Esophagus muscularis mucosa (tissue), 4 donors: ENCODE results near the gene DTYMK. TPM values are rescaled to one million over a fixed set of nuclear protein-coding genes. Genes with fewer than 3 reads are reported as not detected.

Experiments
- DNase-seq: peaks from one replicate; pipeline ENCODE4 v3.0.0-alpha.2; 2017; ENCODE audit errors: extremely low spot score
- H3K27ac ChIP-seq, 4 donors: fragments of 200-600 bp; sonication (generic); replicated peaks in 1 of 4; 1 replicate in 3 of 4; 2 replicates in 1 of 4; pipeline ENCODE4 v1.5.1; 2016 to 2019; ENCODE audit warnings: mild to moderate bottlenecking in 1 of 4
- H3K27me3 ChIP-seq, 4 donors: fragments of 200-600 bp; sonication (generic); one replicate each; pipeline versions ENCODE4 v1.5.1 to v1.6.0; 2016 to 2019
- H3K36me3 ChIP-seq, 4 donors: fragments of 200-600 bp; sonication (generic); one replicate each; pipeline ENCODE4 v1.5.1; 2016 to 2019
- H3K4me1 ChIP-seq, 4 donors: fragments of 200-600 bp; sonication (generic); one replicate each; pipeline ENCODE4 v1.5.1; 2016 to 2019
- H3K4me3 ChIP-seq, 4 donors: fragments of 200-600 bp; sonication (generic); 1 replicate in 2 of 4; 2 replicates in 2 of 4; pipeline ENCODE4 v1.5.1; 2016 to 2019; ENCODE audit warnings: mild to moderate bottlenecking in 4 of 4, moderate library complexity in 1 of 4
- H3K9me3 ChIP-seq, 4 donors: fragments of 200-600 bp; sonication (generic); 1 replicate in 3 of 4; 2 replicates in 1 of 4; pipeline ENCODE4 v1.5.1; 2016 to 2019
- CTCF ChIP-seq, 3 experiments: fragments of 200-600 bp in 2 of 3; fragments of 450-650 bp in 1 of 3; sonication (generic) in 2 of 3; IDR thresholded peaks; one replicate each; pipeline ENCODE4 v1.5.1; 2017 to 2019; ENCODE audit warnings: antibody characterized with exemption in 3 of 3, mild to moderate bottlenecking in 2 of 3, moderate library complexity in 1 of 3
- EP300 ChIP-seq: sonication (generic); formaldehyde crosslinking; IDR thresholded peaks from one replicate; pipeline ENCODE4 v1.6.1; 2017; ENCODE audit warnings: antibody characterized with exemption
- POLR2A ChIP-seq: fragments of 450-650 bp; IDR thresholded peaks from one replicate; pipeline ENCODE4 v1.6.1; 2017; ENCODE audit warnings: antibody characterized with exemption, moderate library complexity, mild to moderate bottlenecking, low read depth
- POLR2AphosphoS5 ChIP-seq, 2 donors: sonication (generic); formaldehyde crosslinking; IDR thresholded peaks; one replicate each; pipeline ENCODE4 v1.6.1; 2017; ENCODE audit warnings: antibody characterized with exemption in 2 of 2
- WGBS: methylation state at CpG from one replicate; pipeline ENCODE4 v1.1.5; 2018; 5-methylcytosine and 5-hydroxymethylcytosine counted together
- intact Hi-C: fragments of 100-400 bp; cut with DNase I; formaldehyde crosslinking; loops from one replicate; pipeline ENCODE4 v1.15.1; 2023
- total RNA-seq, 4 donors: library from RNA; depleted of rRNA; stranded (reverse); fragments of >200 nt; gene quantifications; one replicate each; pipeline versions ENCODE4 v1.1.0 to v1.2.1, GENCODE V29; 2016

DTYMK gene
- total RNA-seq, 4 donors from 2014 or later = 6.8 to 14.5 (median 10.6) TPM

- DNase-seq = no peak
- H3K27ac ChIP-seq = no peak overlapping the region
- peaks cover 45 to 93% (median 75%) of the 10 kb centered on the region in 4 donors for H3K36me3 ChIP-seq
- H3K4me3 ChIP-seq = no peak overlapping the region
- intact Hi-C loops = no loop called here
- TF ChIP-seq POLR2AphosphoS5 (IDR thresholded peaks at IDR 0.05) (no peak), EP300 (no peak), CTCF (IDR thresholded peaks at IDR 0.05) (no peak), POLR2A (no peak)
- H3K4me1 ChIP-seq = no peaks in the 10 kb centered on the region
- H3K9me3 ChIP-seq = no peaks in the 10 kb centered on the region
- H3K27me3 ChIP-seq = no peaks in the 10 kb centered on the region
- 94% methylated on average over 12 of the region's 16 CpGs for WGBS
Observed at GRCh38 chr2:241719093-241719492, 32.5 kb upstream of the DTYMK start.

DNA sequence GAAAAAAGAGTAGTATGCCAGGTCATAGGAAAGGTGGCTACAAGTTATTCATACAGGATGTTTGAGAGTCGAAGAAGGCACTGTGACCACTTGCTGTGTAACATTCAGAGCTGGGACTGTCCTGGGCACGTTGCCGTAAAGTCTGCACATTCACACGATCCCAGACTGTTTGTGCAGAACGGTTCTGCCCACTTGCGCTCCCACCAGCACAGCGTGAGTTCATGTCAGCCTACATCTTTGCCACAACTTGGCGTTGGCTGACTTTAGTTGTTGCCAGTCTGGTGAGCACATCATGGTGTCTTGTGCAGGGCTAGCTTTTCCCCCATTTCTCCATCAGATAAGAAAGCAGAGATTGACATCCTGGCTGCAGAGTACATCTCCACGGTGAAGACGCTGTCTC is 22.3 kb upstream of the DTYMK start:
- no peak for TF ChIP-seq EP300
- no peak for TF ChIP-seq POLR2AphosphoS5 (IDR thresholded peaks at IDR 0.05)
- no peak for TF ChIP-seq POLR2A
- no peak for TF ChIP-seq CTCF (IDR thresholded peaks at IDR 0.05)
- peaks cover 63 to 98% (median 91%) of the 10 kb centered on the region in 4 donors for H3K36me3 ChIP-seq

GRCh38 chr2:241706537-241706936 is 19.9 kb upstream of the DTYMK start:
- TF ChIP-seq POLR2AphosphoS5 (IDR thresholded peaks at IDR 0.05) (no peak), EP300 (no peak), CTCF (IDR thresholded peaks at IDR 0.05) (no peak), POLR2A (no peak)
- H3K36me3 ChIP-seq = peaks cover 41 to 75% (median 68%) of the 10 kb centered on the region in 4 donors
- intact Hi-C loops = loop anchor here (10.0 kb wide), 1 partner anchor 352 kb away; the partner anchor contains the start of gene FARP2

More for the DNA sequence above, 22.3 kb upstream of the DTYMK start:
- Histone ChIP-seq H3K27me3 (no peaks in the 10 kb centered on the region), H3K27ac (no peak overlapping the region), H3K4me1 (peaks cover 0 to 4% (median 1%) of the 10 kb centered on the region in 4 donors), H3K9me3 (no peaks in the 10 kb centered on the region), H3K4me3 (no peak overlapping the region)
- intact Hi-C loops = loop anchor here (10.0 kb wide), 1 partner anchor 354 kb away; the partner anchor contains the start of gene FARP2
- WGBS = 89% methylated on average over 10 of the region's 10 CpGs
- DNase-seq = no peak

DNA sequence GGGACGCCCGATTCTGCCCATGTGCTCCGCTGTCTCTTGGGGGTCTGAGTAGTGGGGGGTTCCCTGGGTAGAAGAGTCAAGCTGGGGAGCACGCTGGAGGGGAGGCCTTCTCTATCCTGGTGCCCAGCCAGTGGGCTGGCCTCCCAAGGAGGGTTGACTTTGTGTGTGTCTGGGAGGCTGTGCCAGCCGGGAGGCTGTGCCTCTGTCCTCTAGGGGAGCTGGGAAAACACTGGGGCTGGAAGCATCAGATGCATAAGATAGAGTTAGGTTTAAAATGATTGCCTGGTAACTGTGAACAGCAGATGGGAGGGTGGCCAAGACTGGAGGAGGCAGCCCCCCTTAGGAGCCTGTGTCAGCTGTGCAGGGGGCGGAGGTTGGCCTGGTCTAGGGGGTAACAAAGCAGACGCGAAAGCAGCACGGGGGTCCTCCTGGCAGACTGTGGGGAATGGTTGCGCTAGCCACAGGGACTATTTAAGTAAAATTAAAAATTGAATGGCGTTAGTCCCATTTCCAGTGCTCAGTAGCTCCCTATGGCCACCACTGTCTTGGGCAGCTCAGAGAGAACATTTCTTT is 16.5 kb upstream of the DTYMK start:
- no peak for DNase-seq
- Histone ChIP-seq H3K36me3 (peaks cover 20 to 40% (median 35%) of the 10 kb centered on the region in 4 donors), H3K27ac (peak overlapping the region; percentile 87 to 99 (median 94)), H3K27me3 (no peaks in the 10 kb centered on the region), H3K9me3 (no peaks in the 10 kb centered on the region), H3K4me3 (peak overlapping the region; percentile 70 to 91 (median 84)), H3K4me1 (peaks cover 15 to 28% (median 28%) of the 10 kb centered on the region in 4 donors)
- intact Hi-C loops = loop anchor here (10.0 kb wide), 1 partner anchor 348 kb away; the partner anchor contains the start of gene FARP2
- 32% methylated on average over 11 of the region's 11 CpGs for WGBS
- TF ChIP-seq POLR2AphosphoS5 (IDR thresholded peaks at IDR 0.05) = no peak
- TF ChIP-seq CTCF (IDR thresholded peaks at IDR 0.05) = no peak
- TF ChIP-seq POLR2A = no peak
- no peak for TF ChIP-seq EP300

More at GRCh38 chr2:241706537-241706936, 19.9 kb upstream of the DTYMK start:
- DNase-seq = no peak
- Histone ChIP-seq H3K9me3 (no peaks in the 10 kb centered on the region), H3K27ac (no peak overlapping the region), H3K4me1 (peaks cover 8 to 16% (median 15%) of the 10 kb centered on the region in 4 donors), H3K27me3 (no peaks in the 10 kb centered on the region), H3K4me3 (no peak overlapping the region)
- WGBS = 95% methylated on average over 6 of the region's 6 CpGs
